Stimulated activated CD8-positive, alpha-beta memory T cell treated with anti-CD3 and anti-CD28 coated beads, Interleukin-4, amount 100 ng/mL, for 4 hours (primary cell): ENCODE results near the gene WDR27.
"Not testable (repeated sequence)": the region's sequence is repeated elsewhere in the genome, so short reads cannot be mapped to it uniquely, and the experiment has no call there.

Source experiments
- DNase-seq, 2 donors: peaks; one replicate each; pipeline ENCODE4 v3.0.0-alpha.2; 2020; ENCODE audit warnings: low read depth in 2 of 2, low spot score in 1 of 2

Gene WDR27

GRCh38 chr6:169452117-169452868 is 249.5 kb downstream of the WDR27 start:
- no peak for DNase-seq

- DNase-seq: no peak
These were observed 250.6 kb downstream of the WDR27 start for GRCh38 chr6:169451065-169451838.

GRCh38 chr6:169450097-169450496 is 251.7 kb downstream of the WDR27 start:
- no peak for DNase-seq

- DNase-seq: no peak
These were observed 252.6 kb downstream of the WDR27 start for GRCh38 chr6:169449221-169449620.

- DNase-seq: no peak
These were observed 255.9 kb downstream of the WDR27 start for GRCh38 chr6:169445661-169446581.

- DNase-seq: no peak
These were observed 256.6 kb downstream of the WDR27 start for GRCh38 chr6:169445227-169445626.

GRCh38 chr6:169441292-169441691 is 260.5 kb downstream of the WDR27 start:
- DNase-seq: no peak

GRCh38 chr6:169439710-169440109 is 262.1 kb downstream of the WDR27 start:
- no peak for DNase-seq

GRCh38 chr6:169434554-169434953 is 267.3 kb downstream of the WDR27 start:
- DNase-seq: not testable (repeated sequence)

GRCh38 chr6:169429001-169429400 is 272.8 kb downstream of the WDR27 start:
- DNase-seq: no peak

GRCh38 chr6:169428532-169428931 is 273.3 kb downstream of the WDR27 start:
- no peak for DNase-seq

- DNase-seq: no peak
These were observed 274.0 kb downstream of the WDR27 start for GRCh38 chr6:169427856-169428255.

GRCh38 chr6:169426611-169427010 is 275.2 kb downstream of the WDR27 start:
- DNase-seq: no peak

GRCh38 chr6:169425628-169426370 is 276.0 kb downstream of the WDR27 start:
- no peak for DNase-seq

GRCh38 chr6:169424821-169425240 is 277.0 kb downstream of the WDR27 start:
- no peak for DNase-seq

- no peak for DNase-seq
These were observed 277.6 kb downstream of the WDR27 start for GRCh38 chr6:169424149-169424804.

GRCh38 chr6:169421586-169422264 is 280.1 kb downstream of the WDR27 start:
- no peak for DNase-seq

- no peak for DNase-seq
These were observed 280.8 kb downstream of the WDR27 start for GRCh38 chr6:169420912-169421543.

GRCh38 chr6:169417101-169417500 is 284.7 kb downstream of the WDR27 start:
- no peak for DNase-seq
